ENCODE data around the gene CFI. TPM values are rescaled to one million over a fixed set of nuclear protein-coding genes. Genes with fewer than 3 reads are reported as not detected.

The CFI gene
- total and polyA plus RNA-seq, 9 of the 15 experiments (the other 6 are each of a cell fraction or from before 2014, with no cell fraction given), result 0.30 to 8.4 (median 0.95) TPM

GRCh38 chr4:109815151-109816081 lies 13.6 kb upstream of the CFI start, which contains the start of gene GAR1 (continued):
- TF ChIP-seq E2F5 (CRISPR knock-in tag; IDR thresholded peaks at IDR 0.05) (0 out of 2 replicates have a peak, but pooled peaks have one; percentile 43), EHMT2 (IDR thresholded peaks at IDR 0.05) (no peak; the same call in 1 of the 2 replicates), TRIM24 (IDR thresholded peaks at IDR 0.05) (no peak), CBX2 (IDR thresholded peaks at IDR 0.05; ENCODE audit: insufficient read depth, low read length, poor library complexity, severe bottlenecking) (no peak), ZNF175 (CRISPR knock-in tag; IDR thresholded peaks at IDR 0.05; ENCODE audit: low read depth) (no peak), NONO (IDR thresholded peaks at IDR 0.05; ENCODE audit: low read depth in 2 of 2, low read length in 1 of 2) (no peak; a peak in 1 of 4 replicates), ZNF384 (IDR thresholded peaks at IDR 0.05; ENCODE audit: low read depth, low read length) (no peak), POLR2B (IDR thresholded peaks at IDR 0.05; ENCODE audit: low read depth, partially characterized antibody) (peak; percentile 87), ZNF184 (CRISPR knock-in tag; IDR thresholded peaks at IDR 0.05) (no peak), CBX3 (IDR thresholded peaks at IDR 0.05; ENCODE audit: borderline replicate concordance in 1 of 2, low read length in 2 of 2) (no peak; a peak in 1 of 3 replicates), GATAD2B (IDR thresholded peaks at IDR 0.05; ENCODE audit: borderline replicate concordance) (no peak), POU5F1 (IDR thresholded peaks at IDR 0.05; ENCODE audit: borderline replicate concordance, low read depth, low read length, partially characterized antibody) (no peak), CBX1 (IDR thresholded peaks at IDR 0.05; ENCODE audit: low read depth) (peak; percentile 43), ZNF518B (CRISPR knock-in tag; IDR thresholded peaks at IDR 0.05) (no peak), MTF1 (CRISPR knock-in tag; IDR thresholded peaks at IDR 0.05; ENCODE audit: borderline replicate concordance) (no peak), SMARCB1 (IDR thresholded peaks at IDR 0.05; ENCODE audit: insufficient read length, low read depth) (no peak), TAF15 (IDR thresholded peaks at IDR 0.05; ENCODE audit: low read depth, low read length) (no peak), SIX5 (IDR thresholded peaks at IDR 0.05; ENCODE audit: borderline replicate concordance in 1 of 2, insufficient read depth in 1 of 2, low read depth in 1 of 2, low read length in 2 of 2) (no peak), EZH2 (IDR thresholded peaks at IDR 0.05; ENCODE audit: borderline replicate concordance, low read depth, low read length) (no peak), POLR2AphosphoS2 (IDR thresholded peaks at IDR 0.05; ENCODE audit: low read length) (no peak), DIDO1 (tag; IDR thresholded peaks at IDR 0.05; ENCODE audit: low read depth) (peak; percentile 90), ARNT (IDR thresholded peaks at IDR 0.05) (no peak; a peak in 1 of 4 replicates), SLC30A9 (CRISPR knock-in tag; IDR thresholded peaks at IDR 0.05) (no peak), ZNF584 (CRISPR knock-in tag; IDR thresholded peaks at IDR 0.05; ENCODE audit: low read depth) (no peak)

Data from K562 (cell line).